ENCODE data around the gene GRIK3.

The GRIK3 gene

DNA sequence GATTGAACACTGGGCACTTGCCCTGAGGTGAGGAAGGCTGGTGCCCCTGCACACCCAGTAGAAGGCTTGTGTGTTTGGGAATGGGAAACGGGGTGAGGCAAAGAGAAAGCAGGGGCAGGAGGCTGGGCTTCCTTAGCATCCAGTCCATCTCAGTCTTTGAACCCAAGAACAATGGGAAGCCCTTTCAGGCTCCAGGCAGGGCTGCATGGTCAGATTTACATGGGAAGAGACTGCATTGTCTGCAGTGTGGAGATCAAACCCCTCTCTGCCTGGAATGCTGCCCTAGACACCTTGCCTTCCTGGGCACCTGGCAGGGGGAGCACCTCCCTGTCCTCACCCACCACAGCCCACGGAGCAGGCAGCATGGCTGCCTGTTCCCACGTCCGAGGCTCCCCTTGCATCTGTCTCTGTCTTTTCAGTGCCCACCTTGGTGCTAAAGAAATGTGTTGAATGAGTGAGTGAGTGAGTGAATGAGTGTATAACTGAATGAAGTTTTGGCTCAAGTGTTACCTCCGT is 268.5 kb downstream of the GRIK3 start:
- no peak for DNase-seq (ENCODE audit: low read depth in 3 of 3)

DNA sequence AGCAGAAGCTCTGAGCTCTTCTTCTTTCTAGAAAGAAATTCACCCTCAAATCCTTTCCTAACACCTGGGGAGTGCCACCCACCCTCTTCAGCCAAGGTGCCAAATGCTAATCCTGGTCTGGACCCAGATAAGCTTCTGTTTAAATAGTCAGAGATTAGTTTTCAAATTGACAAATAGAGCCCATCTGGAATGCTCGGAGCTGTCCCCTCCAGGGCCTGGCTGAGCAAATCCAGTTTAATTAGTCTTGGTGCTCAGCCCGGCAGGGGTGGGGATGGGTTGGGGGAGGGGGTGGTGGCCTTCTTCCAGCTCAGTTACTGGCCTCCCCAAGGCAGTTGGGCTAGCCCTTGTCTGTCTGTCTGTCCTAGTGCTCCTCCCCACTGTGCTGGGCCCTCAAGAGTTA is 269.5 kb downstream of the GRIK3 start:
- no peak for DNase-seq (ENCODE audit: low read depth in 3 of 3)

DNA sequence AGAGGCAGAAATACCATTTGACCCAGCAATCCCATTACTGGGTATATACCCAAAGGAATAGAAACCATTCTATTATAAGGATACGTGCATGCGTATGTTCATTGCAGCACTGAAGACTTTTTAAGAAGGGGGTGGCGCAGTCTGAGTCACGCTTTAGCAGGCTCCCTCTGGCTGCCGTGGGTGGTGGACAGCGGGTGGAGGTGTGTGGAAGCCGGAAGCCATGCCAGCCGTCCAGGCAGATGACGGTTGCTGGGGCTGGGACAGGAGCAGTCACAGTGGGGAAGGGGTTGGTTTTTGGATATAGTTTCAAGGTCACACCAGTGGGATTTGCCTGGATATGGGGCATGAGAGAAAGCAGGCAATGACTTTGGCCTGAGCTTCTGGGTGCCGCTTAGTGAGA is 270.5 kb downstream of the GRIK3 start:
- no peak for DNase-seq (ENCODE audit: low read depth in 3 of 3)

DNA sequence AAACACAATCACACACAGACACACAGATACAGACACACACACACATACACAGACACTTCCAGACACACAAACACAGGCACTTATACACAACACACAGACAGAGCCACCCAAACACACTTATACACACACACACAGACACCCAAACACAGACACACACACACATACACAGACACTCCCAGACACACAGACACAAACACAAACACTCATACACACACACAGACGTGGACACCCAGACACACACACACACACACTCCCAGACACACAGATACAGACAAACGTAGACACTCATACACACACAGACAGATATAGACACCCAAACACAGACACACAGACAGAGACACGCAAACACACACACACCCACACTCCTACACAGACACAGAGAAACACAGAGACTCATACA is 272.1 kb downstream of the GRIK3 start:
- no peak for DNase-seq (ENCODE audit: low read depth in 3 of 3)

DNA sequence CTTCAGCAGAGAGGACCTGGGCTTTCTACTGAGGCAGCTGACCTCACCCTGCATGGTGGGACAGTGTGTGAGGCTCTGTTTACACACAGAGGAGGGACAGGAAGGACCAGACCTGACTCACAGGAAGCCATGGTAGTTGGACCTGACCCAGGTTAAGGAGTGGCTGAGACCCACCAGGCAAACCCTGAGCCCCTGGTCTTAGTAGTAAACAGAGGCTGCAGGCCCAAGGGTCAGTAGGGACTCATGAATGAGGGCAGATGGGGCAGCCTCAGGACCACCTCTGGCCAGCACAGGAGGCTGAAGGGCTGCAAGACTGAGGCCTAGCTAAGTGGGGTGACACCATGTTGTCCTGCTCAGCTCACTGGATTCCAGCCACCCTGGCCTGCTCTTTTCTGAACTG is 273.2 kb downstream of the GRIK3 start:
- no peak for DNase-seq (ENCODE audit: low read depth in 3 of 3)

DNA sequence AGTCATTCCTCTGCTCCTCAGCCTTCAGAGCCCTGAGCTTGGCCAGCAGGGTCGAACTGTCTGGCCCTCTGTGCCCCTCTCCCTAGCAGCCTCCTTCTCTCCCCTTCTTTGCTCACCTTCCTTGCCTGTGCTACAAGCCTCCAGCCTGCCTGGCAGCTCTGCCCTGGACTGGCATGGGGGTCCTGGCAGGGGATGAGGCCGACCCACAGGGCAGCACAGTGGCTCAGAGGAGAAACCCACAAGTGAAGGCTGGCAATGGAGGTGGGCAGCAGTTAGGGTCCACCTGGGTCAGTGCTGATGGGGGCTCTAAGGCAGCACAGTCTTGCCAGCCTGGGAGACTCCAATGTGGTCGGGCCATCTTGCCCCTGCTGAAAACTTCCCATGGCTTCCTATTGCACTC is 274.2 kb downstream of the GRIK3 start:
- DNase-seq (ENCODE audit: low read depth in 3 of 3), result no peak

DNA sequence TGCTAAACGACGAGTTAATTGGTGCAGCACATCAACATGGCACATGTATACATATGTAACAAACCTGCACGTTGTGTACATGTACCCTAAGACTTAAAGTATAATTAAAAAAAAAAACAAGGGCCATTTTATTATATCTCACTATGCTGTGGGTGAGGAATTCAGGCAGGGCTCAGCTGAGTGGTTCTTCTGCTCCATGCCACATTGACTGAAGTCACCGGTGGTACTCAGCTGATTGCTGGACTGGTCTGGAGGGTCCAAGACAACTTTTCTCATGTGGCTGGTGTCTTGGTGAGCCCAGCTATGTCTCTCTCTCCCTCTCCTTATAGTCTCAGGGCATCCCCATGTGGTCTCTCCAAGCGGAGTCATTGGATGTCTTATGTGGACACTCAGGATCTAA is 275.0 kb downstream of the GRIK3 start:
- no peak for DNase-seq (ENCODE audit: low read depth in 3 of 3)

DNA sequence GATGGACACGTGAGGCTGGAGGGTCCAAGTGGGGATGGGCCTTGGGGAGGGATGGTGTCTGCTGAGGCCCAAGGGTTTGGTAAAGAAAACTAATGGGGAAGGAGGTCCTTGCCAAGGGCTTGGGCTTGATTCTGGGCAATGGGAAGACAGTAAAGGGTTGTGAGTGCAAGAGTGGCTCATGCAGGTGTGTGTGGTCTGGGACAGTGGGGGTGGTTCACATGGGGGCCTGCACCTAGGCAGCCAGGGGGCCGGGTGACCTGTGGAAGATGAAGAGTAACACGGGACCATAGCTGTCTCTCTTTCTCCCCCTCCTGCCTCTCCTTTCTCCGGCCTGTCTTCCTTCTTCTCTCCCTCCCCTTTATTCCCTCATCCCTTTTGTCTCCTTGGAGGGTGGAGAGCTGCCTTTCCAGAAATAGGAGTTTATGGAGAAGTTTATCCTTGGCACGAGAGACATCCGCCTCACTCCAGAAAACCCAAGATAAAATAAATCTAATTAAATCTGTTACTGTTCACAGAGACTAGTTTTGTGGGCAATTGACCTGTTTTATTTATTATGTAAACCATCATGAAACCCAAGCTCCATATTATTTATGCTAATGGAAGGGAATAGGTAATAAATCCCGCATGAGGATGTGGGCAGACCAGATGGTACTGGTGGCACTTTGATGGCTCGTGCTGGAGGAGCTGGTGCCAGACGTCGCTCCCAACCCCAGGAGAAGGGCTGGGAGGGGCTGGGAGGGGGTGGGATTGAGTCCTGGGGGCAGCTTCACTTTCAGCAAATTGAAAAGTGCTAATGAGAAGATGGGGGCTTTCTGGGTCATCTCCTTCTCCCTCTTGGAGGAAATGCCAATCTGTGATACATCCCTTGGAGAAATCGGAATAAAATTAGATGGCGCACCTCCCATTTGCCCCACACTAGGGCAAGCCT is 278.7 kb downstream of the GRIK3 start:
- no peak for DNase-seq (ENCODE audit: low read depth in 3 of 3)

DNA sequence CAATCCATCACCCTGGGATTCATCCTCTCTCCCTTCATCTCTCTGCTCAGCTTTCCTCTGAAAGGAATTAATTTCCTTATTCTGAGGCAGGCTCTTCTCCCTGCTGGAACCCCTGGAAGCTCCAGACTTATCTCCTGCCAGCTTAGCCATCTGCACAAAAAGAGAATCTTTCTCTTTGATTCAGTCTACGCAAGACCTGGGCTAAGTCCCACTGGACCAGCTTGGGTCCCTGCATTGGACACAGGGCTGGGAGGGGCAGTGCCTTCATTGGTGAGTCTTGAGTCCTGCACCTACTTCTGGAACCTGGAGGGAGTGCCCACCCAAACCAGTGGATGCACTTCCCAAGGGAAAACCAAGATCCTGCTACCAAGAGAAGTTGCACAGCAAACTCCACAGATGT is 279.9 kb downstream of the GRIK3 start:
- no peak for DNase-seq (ENCODE audit: low read depth in 3 of 3)

DNA sequence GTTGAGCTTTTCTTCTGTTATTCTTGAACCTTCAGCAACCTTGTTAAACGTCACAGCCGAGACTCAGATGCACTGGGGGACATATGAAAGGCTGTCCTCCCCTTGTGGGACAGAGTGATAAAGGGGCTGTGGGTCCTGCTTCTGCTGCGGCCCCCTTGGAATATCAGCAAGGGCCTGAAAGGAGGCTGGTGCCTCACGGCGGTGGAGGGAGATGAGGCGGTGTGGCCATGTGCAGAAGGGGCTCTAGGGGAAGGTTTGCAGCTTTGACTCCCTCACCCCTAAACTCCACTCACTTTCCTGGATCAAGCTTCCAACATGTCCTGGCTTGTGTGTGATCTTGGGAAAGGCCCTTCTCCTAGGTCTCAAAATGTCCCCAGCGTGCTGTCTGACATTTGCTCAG is 280.9 kb downstream of the GRIK3 start:
- no peak for DNase-seq (ENCODE audit: low read depth in 3 of 3)

DNA sequence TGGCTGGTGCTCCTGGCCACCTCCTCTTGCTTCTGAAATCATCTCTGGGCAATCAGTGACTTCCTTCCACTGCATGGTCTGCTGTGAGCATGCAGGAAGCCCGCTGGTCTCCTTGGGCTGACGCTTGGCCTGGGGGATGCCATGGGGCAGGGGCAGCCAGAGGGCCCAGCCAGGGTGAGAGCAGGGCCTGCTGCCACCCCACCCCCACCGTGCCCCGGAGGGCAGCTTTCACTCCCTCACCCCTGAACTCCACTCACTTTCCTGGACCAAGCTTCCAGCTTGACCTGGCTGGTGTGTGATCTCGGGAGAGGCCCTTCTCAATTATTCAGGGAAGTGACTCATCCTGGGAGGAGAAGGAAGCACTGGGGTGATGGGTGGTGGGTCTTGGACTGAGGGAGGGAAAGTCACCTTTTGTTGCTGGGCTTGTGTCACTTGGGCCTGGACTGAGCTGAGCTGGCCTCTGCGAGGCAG is 281.4 kb downstream of the GRIK3 start:
- DNase-seq (ENCODE audit: low read depth in 3 of 3), result no peak

DNA sequence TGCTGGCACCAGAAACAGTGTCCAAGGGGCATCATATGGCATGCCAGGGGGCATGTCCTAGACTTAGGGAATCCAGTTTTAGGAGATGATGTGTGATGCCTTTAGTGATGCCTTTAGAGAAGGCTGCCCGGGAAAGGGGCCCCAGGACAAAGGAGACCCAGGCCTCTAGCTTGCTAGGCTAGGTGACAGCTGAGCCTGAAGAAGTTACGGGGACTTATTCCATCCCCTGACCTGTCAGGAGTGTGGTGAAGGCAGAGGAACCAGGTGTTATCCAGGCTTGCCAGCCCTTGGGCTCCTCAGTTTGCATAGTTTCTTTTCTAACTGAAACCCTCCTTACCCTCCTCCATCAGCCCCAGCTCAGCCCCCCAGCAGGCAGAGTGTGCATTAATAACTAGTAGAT is 281.9 kb downstream of the GRIK3 start:
- no peak for DNase-seq (ENCODE audit: low read depth in 3 of 3)

DNA sequence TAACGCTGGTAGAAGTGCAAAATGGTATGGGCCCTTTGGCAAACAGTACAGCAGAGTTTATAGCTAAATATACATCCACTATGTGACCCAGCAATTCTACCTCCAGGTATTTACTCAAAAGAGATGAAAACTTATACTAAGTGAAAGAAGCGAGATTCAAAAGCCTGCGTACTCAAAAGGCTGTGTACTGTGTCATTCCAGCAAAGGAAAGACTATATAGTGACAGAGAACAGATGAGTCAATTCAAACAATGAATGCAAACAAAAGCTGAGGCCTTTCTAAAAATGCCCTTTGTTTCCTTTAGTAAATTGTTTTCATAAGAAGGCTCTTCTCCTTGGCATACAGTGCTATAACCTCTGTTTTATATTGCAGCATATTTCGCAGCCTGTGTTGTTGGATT is 282.8 kb downstream of the GRIK3 start:
- no peak for DNase-seq (ENCODE audit: low read depth in 3 of 3)

DNA sequence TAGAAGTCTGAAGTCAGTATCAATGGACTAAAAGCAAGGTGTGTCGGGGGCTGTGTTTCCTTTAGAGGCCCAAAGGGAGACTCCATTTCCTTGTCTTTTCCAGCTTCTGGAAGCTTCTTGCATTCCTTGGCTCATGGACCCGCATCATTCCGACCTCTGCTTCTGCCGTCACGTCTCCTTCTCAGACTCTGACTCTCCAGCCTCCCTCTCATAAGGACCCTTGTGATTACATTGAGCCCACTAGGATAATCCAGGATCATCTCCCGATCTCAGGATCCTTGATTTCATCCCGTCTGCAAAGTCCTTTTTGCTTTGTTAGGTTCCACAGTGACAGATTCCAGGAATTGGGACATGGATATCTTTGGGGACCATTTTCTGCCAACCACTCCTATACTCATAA is 285.8 kb downstream of the GRIK3 start:
- no peak for DNase-seq (ENCODE audit: low read depth in 3 of 3)

Data from stimulated activated CD4-positive, alpha-beta T cell treated with anti-CD3 and anti-CD28 coated beads, TNF-alpha, amount 100 ng/mL, for 48 hours (primary cell).